ENCODE results near the gene SLC9A3.

The SLC9A3 gene

DNA sequence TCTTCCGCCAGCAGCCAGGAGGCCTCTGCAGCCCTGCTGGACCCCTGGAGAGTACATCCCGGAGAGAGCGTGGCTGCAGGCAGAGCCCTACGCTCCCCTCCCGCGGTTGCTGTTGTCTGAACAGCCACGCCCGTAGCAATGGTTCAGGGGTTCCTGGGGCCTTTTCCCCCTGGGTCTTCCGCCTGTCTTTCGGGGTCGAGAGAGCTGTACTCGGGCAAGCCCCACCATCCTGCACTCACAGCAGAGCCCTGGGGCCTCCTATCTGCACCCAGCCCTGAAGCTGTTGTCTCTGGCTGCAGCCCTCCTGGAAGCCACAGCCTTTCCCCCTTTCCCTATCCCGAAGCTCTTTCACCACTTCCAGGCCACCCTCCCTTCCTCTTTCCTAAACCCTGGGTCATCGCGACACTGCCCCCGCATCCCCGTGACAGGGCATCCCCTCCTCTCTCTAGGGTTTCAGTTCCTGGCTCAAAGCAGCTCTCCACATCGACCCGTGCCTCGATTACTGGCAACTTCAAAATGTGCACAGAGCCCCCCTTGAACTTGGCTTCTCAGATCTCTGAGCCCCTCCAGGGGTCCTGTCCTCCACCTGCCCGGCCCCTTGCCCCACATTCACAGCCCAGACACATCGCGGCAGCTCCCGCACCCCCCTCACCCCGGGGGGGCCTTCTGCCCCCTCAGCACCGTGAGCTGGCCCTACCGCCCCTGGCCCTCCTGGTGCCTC, 44.0 kb upstream of the SLC9A3 start:
- no peak for DNase-seq
- Histone ChIP-seq H2BK15ac (replicated peaks; ENCODE audit: low read depth) (no peak overlapping the region), H4K5ac (ENCODE audit: low read length) (no peak overlapping the region), H3K9ac (ENCODE audit: low read length) (no peak overlapping the region), H3K56ac (ENCODE audit: low read length) (no peak overlapping the region), H3K4ac (ENCODE audit: low read depth, low read length) (no peak overlapping the region), H3K27ac (ENCODE audit: low read depth, low read length) (no peak overlapping the region), H2BK5ac (ENCODE audit: low read length) (no peak overlapping the region), H3K23ac (ENCODE audit: low read length) (no peak overlapping the region), H2AK5ac (ENCODE audit: low read length) (no peak overlapping the region), H3K4me3 (ENCODE audit: low read length) (no peak overlapping the region), H3K4me1 (ENCODE audit: control insufficient read depth, low read depth, low read length) (no peaks in the 10 kb centered on the region), H3K36me3 (ENCODE audit: control insufficient read depth, insufficient read depth, low read length) (no peaks in the 10 kb centered on the region), H3K79me2 (ENCODE audit: control insufficient read depth, insufficient read depth, low read length) (no peaks in the 10 kb centered on the region), H3K79me1 (ENCODE audit: low read length) (no peaks in the 10 kb centered on the region), H2BK120ac (ENCODE audit: low read depth, low read length) (no peak overlapping the region), H3K27me3 (ENCODE audit: insufficient read depth, low read length, poor library complexity) (no peaks in the 10 kb centered on the region), H3K4me2 (ENCODE audit: low read length) (no peak overlapping the region), H4K8ac (ENCODE audit: low read depth, low read length) (no peak overlapping the region), H3K18ac (ENCODE audit: low read length) (no peak overlapping the region)
- WGBS (ENCODE audit: extremely low coverage, insufficient coverage, low lambda C conversion rate) = no CpG with 5 or more reads among the region's 27 CpGs

DNA sequence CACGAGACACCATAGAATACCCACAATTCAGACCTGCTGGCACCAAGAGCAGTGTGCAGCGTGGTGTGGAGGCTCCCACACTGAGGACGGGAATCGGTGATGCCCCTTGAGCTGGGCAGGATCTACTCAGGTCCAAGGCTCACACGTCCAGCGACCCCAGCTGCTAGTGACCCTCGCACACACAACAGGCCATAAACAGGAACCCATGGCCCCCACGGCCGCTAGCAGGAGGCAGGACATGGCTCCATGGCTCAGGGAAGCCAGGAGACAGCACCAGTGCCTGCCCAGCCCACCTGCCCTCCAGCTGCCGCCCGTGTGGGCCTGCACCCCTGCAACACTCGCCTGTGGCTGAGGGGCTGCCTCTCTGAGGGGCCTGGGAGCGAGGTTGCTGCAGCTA, 43.4 kb upstream of the SLC9A3 start:
- Histone ChIP-seq H3K18ac (ENCODE audit: low read length) (no peak overlapping the region), H3K56ac (ENCODE audit: low read length) (no peak overlapping the region), H3K4ac (ENCODE audit: low read depth, low read length) (no peak overlapping the region), H4K5ac (ENCODE audit: low read length) (no peak overlapping the region), H2BK15ac (replicated peaks; ENCODE audit: low read depth) (no peak overlapping the region), H2BK5ac (ENCODE audit: low read length) (no peak overlapping the region), H3K36me3 (ENCODE audit: control insufficient read depth, insufficient read depth, low read length) (no peaks in the 10 kb centered on the region), H2BK120ac (ENCODE audit: low read depth, low read length) (no peak overlapping the region), H2AK5ac (ENCODE audit: low read length) (no peak overlapping the region), H3K27me3 (ENCODE audit: insufficient read depth, low read length, poor library complexity) (no peaks in the 10 kb centered on the region), H3K4me1 (ENCODE audit: control insufficient read depth, low read depth, low read length) (no peaks in the 10 kb centered on the region), H3K79me2 (ENCODE audit: control insufficient read depth, insufficient read depth, low read length) (no peaks in the 10 kb centered on the region), H3K27ac (ENCODE audit: low read depth, low read length) (no peak overlapping the region), H3K4me3 (ENCODE audit: low read length) (no peak overlapping the region), H3K4me2 (ENCODE audit: low read length) (no peak overlapping the region), H3K79me1 (ENCODE audit: low read length) (no peaks in the 10 kb centered on the region), H4K8ac (ENCODE audit: low read depth, low read length) (no peak overlapping the region), H3K9ac (ENCODE audit: low read length) (no peak overlapping the region), H3K23ac (ENCODE audit: low read length) (no peak overlapping the region)
- no CpG with 5 or more reads among the region's 13 CpGs for WGBS (ENCODE audit: extremely low coverage, insufficient coverage, low lambda C conversion rate)
- DNase-seq = no peak

DNA sequence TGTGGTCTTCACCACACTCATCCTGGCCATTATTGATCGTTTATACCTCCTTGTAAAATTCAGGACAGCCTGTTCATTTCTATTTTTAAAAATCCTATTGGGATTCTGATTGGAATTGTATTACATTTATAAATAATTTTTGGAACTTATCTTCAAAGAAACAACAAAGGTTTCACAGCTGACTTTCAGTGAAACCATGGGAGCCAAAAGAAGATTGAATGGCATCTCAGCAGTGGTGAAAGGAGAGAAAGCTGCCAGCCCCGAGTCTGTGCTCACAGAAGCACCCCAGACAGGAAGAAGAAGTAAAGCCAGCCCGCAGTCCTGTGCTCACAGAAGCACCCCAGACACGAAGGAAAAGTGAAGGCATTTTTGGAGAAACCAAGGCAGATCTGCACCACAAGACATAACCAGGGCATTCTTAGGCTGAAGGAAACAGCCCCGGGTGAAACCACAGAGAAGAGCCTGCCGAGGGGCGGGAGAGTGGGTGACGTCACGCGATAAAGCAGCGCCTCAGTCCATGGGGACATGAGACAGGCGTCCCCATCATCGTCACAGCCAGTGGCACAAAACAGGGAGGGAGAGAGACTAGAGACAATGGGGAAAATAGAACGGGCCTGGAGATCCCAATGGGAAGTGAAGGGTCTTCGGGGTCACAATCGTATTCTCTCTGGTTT, 42.5 kb upstream of the SLC9A3 start:
- Histone ChIP-seq H3K23ac (ENCODE audit: low read length) (no peak overlapping the region), H3K18ac (ENCODE audit: low read length) (no peak overlapping the region), H2BK5ac (ENCODE audit: low read length) (no peak overlapping the region), H3K56ac (ENCODE audit: low read length) (no peak overlapping the region), H3K4me1 (ENCODE audit: control insufficient read depth, low read depth, low read length) (no peaks in the 10 kb centered on the region), H3K4me3 (ENCODE audit: low read length) (no peak overlapping the region), H2AK5ac (ENCODE audit: low read length) (no peak overlapping the region), H3K9ac (ENCODE audit: low read length) (no peak overlapping the region), H3K27me3 (ENCODE audit: insufficient read depth, low read length, poor library complexity) (no peaks in the 10 kb centered on the region), H3K36me3 (ENCODE audit: control insufficient read depth, insufficient read depth, low read length) (no peaks in the 10 kb centered on the region), H3K4ac (ENCODE audit: low read depth, low read length) (no peak overlapping the region), H2BK120ac (ENCODE audit: low read depth, low read length) (no peak overlapping the region), H3K4me2 (ENCODE audit: low read length) (no peak overlapping the region), H2BK15ac (replicated peaks; ENCODE audit: low read depth) (no peak overlapping the region), H4K8ac (ENCODE audit: low read depth, low read length) (no peak overlapping the region), H4K5ac (ENCODE audit: low read length) (no peak overlapping the region), H3K79me2 (ENCODE audit: control insufficient read depth, insufficient read depth, low read length) (no peaks in the 10 kb centered on the region), H3K79me1 (ENCODE audit: low read length) (no peaks in the 10 kb centered on the region), H3K27ac (ENCODE audit: low read depth, low read length) (no peak overlapping the region)
- no CpG with 5 or more reads among the region's 16 CpGs for WGBS (ENCODE audit: extremely low coverage, insufficient coverage, low lambda C conversion rate)
- DNase-seq = no peak

DNA sequence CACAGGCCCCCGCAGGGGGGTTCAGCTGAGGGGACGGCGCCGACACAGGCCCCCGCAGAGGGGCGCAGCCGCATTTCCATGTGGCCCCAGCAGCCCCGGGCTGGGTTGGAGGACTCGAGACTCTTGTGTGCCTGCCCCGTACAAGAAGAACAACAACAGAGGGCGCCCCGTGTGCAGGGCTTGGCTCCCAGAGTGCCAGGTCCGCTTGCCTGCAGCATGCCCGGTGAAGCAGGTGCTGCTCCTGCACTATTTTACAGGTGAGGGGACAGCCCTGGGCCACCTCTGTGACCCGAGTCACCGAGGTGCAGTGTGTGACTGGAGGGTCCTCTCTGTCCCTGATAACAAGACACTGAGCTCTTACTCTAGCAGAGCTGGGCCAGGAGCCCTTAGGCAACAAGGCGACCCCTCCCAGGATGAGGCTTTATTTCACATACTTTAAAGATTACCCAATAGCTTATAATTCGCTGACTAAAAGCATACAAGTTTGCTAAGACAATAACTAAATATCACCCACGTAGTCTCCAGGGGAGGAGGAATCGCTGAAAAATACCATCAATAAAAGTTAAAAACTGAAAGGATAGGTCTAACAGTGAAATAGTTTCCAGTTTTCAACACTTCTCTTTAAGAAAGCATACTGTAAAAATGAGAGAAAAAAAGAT, 41.7 kb upstream of the SLC9A3 start:
- WGBS (ENCODE audit: extremely low coverage, insufficient coverage, low lambda C conversion rate) = no CpG with 5 or more reads among the region's 20 CpGs
- Histone ChIP-seq H2BK15ac (replicated peaks; ENCODE audit: low read depth) (no peak overlapping the region), H3K27ac (ENCODE audit: low read depth, low read length) (no peak overlapping the region), H4K5ac (ENCODE audit: low read length) (no peak overlapping the region), H3K4me2 (ENCODE audit: low read length) (no peak overlapping the region), H3K4me1 (ENCODE audit: control insufficient read depth, low read depth, low read length) (no peaks in the 10 kb centered on the region), H3K27me3 (ENCODE audit: insufficient read depth, low read length, poor library complexity) (no peaks in the 10 kb centered on the region), H3K18ac (ENCODE audit: low read length) (no peak overlapping the region), H2BK120ac (ENCODE audit: low read depth, low read length) (no peak overlapping the region), H3K56ac (ENCODE audit: low read length) (no peak overlapping the region), H3K4ac (ENCODE audit: low read depth, low read length) (no peak overlapping the region), H4K8ac (ENCODE audit: low read depth, low read length) (no peak overlapping the region), H3K4me3 (ENCODE audit: low read length) (no peak overlapping the region), H3K79me1 (ENCODE audit: low read length) (no peaks in the 10 kb centered on the region), H3K36me3 (ENCODE audit: control insufficient read depth, insufficient read depth, low read length) (no peaks in the 10 kb centered on the region), H3K23ac (ENCODE audit: low read length) (no peak overlapping the region), H2BK5ac (ENCODE audit: low read length) (no peak overlapping the region), H2AK5ac (ENCODE audit: low read length) (no peak overlapping the region), H3K79me2 (ENCODE audit: control insufficient read depth, insufficient read depth, low read length) (no peaks in the 10 kb centered on the region), H3K9ac (ENCODE audit: low read length) (no peak overlapping the region)
- DNase-seq = no peak

DNA sequence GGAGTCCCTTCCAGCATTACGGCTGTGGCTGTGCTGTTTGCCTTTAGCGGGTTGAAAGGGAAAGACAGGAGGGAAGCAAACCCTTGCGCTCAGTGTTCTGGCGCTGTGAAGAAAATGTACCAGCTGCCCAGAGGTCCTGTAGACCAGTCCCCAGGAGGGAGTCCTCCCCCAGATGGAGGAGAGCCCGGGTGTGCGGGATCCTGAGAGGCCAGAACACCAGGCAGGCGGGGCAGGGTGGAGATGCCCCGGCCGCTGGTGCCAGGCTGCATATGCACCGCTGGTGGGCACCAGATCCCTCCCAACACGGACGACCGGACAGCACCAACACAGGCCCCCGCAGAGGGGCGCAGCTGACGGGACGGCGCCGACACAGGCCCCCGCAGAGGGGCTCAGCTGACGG, 37.2 kb upstream of the SLC9A3 start:
- H2BK120ac ChIP-seq (ENCODE audit: low read depth, low read length) = no peak overlapping the region

More for the DNA sequence above, 37.2 kb upstream of the SLC9A3 start:
- no peak overlapping the region for H3K4ac ChIP-seq (ENCODE audit: low read depth, low read length)
- no peaks in the 10 kb centered on the region for H3K36me3 ChIP-seq (ENCODE audit: control insufficient read depth, insufficient read depth, low read length)
- no peak overlapping the region for H3K18ac ChIP-seq (ENCODE audit: low read length)
- no peaks in the 10 kb centered on the region for H3K79me2 ChIP-seq (ENCODE audit: control insufficient read depth, insufficient read depth, low read length)
- no peak overlapping the region for H4K5ac ChIP-seq (ENCODE audit: low read length)
- no peak overlapping the region for H4K8ac ChIP-seq (ENCODE audit: low read depth, low read length)
- no peak overlapping the region for H2AK5ac ChIP-seq (ENCODE audit: low read length)
- H3K27me3 ChIP-seq (ENCODE audit: insufficient read depth, low read length, poor library complexity) = no peaks in the 10 kb centered on the region
- H3K23ac ChIP-seq (ENCODE audit: low read length) = no peak overlapping the region
- H3K79me1 ChIP-seq (ENCODE audit: low read length) = no peaks in the 10 kb centered on the region
- H3K56ac ChIP-seq (ENCODE audit: low read length) = no peak overlapping the region
- H3K27ac ChIP-seq (ENCODE audit: low read depth, low read length) = no peak overlapping the region
- H2BK5ac ChIP-seq (ENCODE audit: low read length) = no peak overlapping the region
- no peak overlapping the region for H3K4me3 ChIP-seq (ENCODE audit: low read length)
- no peak for DNase-seq
- no peaks in the 10 kb centered on the region for H3K4me1 ChIP-seq (ENCODE audit: control insufficient read depth, low read depth, low read length)
- no peak overlapping the region for H2BK15ac ChIP-seq (replicated peaks; ENCODE audit: low read depth)
- H3K4me2 ChIP-seq (ENCODE audit: low read length) = no peak overlapping the region
- no peak overlapping the region for H3K9ac ChIP-seq (ENCODE audit: low read length)
- WGBS (ENCODE audit: extremely low coverage, insufficient coverage, low lambda C conversion rate) = no CpG with 5 or more reads among the region's 21 CpGs
